HG03175 (cell line): ENCODE measurements around the gene TMEM59.

ENCODE experiments used
- ATAC-seq: cut with Tn5 transposase; IDR thresholded peaks from one replicate; pipeline ENCODE4 v1.9.1; 2021; ENCODE audit warnings: mild to moderate bottlenecking, moderate library complexity; ENCODE audit not compliant: unreplicated experiment

Gene TMEM59

GRCh38 chr1:53986458-53986857 lies 66.5 kb downstream of the TMEM59 start:
- no peak for ATAC-seq

- no peak for ATAC-seq
Measured at GRCh38 chr1:53984726-53985125, 68.3 kb downstream of the TMEM59 start.

- no peak for ATAC-seq
Measured at GRCh38 chr1:53982763-53983104, 70.3 kb downstream of the TMEM59 start.

GRCh38 chr1:53982034-53982762 lies 70.8 kb downstream of the TMEM59 start:
- no peak for ATAC-seq

- no peak for ATAC-seq
Measured at GRCh38 chr1:53981220-53981619, 71.8 kb downstream of the TMEM59 start.

GRCh38 chr1:53979712-53980450 lies 73.1 kb downstream of the TMEM59 start:
- ATAC-seq: no peak
